WTC11 (cell line): ENCODE results near the gene MATR3. TPM values are rescaled to one million over a fixed set of nuclear protein-coding genes. Genes with fewer than 3 reads are reported as not detected.

ENCODE experiments used
- ATAC-seq: fragments of 200-7000 bp; cut with Tn5 transposase; 2 replicates; pipeline ENCODE4 v1.10.0; 2021; ENCODE audit warnings: mild to moderate bottlenecking, moderate library complexity
- CTCF ChIA-PET: fragments of 300-600 bp; sonication (Branson Sonifier 250); formaldehyde crosslinking; loops from one replicate; lab custom pipeline; 2021; ENCODE audit warnings: antibody characterized with exemption; lab: Charles Lee
- POLR2A ChIA-PET: fragments of 350-600 bp; sonication (Branson Sonifier 250); formaldehyde crosslinking; loops from one replicate; lab custom pipeline; 2021; ENCODE audit warnings: antibody characterized with exemption; lab: Charles Lee
- DNase-seq: peaks from one replicate; pipeline ENCODE4 v3.0.0; 2021; ENCODE audit warnings: low spot score
- H3K27ac Mint-ChIP-seq: 2 replicates; pipeline ENCODE4 v1.8.0; 2021; ENCODE audit warnings: mixed read lengths
- H3K27me3 Mint-ChIP-seq: 2 replicates; pipeline ENCODE4 v1.8.0; 2021; ENCODE audit warnings: low read depth, mild to moderate bottlenecking, moderate library complexity, mixed read lengths
- H3K36me3 Mint-ChIP-seq: 2 replicates; pipeline ENCODE4 v1.8.0; 2021; ENCODE audit warnings: mixed read lengths
- H3K4me1 Mint-ChIP-seq: 2 replicates; pipeline ENCODE4 v1.8.0; 2022; ENCODE audit warnings: mixed read lengths
- H3K4me3 Mint-ChIP-seq: 2 replicates; pipeline ENCODE4 v1.8.0; 2021; ENCODE audit warnings: mild to moderate bottlenecking, moderate library complexity, mixed read lengths
- H3K9me3 Mint-ChIP-seq: 2 replicates; pipeline ENCODE4 v1.8.0; 2021; ENCODE audit warnings: mixed read lengths
- ESRRA ChIP-seq: sonication (generic); formaldehyde crosslinking; IDR thresholded peaks from 2 replicates; pipeline ENCODE4 v1.8.1; 2022; ENCODE audit warnings: mild to moderate bottlenecking, missing genetic modification reagents, borderline replicate concordance
- HMGA2 ChIP-seq: fragments of 250-450 bp; sonication (Bioruptor Pico); IDR thresholded peaks from 2 replicates; pipeline ENCODE4 v1.4.0; 2021; ENCODE audit warnings: mild to moderate bottlenecking, moderate library complexity
- IRF2 ChIP-seq: sonication (generic); formaldehyde crosslinking; IDR thresholded peaks from 2 replicates; pipeline ENCODE4 v1.8.0; 2022; ENCODE audit warnings: low read depth, missing genetic modification reagents, borderline replicate concordance
- MXD4 ChIP-seq: fragments of 250-450 bp; sonication (Bioruptor Pico); IDR thresholded peaks from 2 replicates; pipeline ENCODE4 v1.8.0; 2021; ENCODE audit warnings: mild to moderate bottlenecking, moderate library complexity, borderline replicate concordance
- MYBL2 ChIP-seq: sonication (generic); formaldehyde crosslinking; IDR thresholded peaks from 2 replicates; pipeline ENCODE4 v1.8.1; 2023; ENCODE audit warnings: mild to moderate bottlenecking, moderate library complexity, missing genetic modification reagents
- SP1 ChIP-seq: sonication (generic); formaldehyde crosslinking; conservative IDR thresholded peaks from 2 replicates; pipeline ENCODE4 v1.8.1; 2022; ENCODE audit warnings: missing genetic modification reagents
- TEAD4 ChIP-seq: sonication (generic); formaldehyde crosslinking; IDR thresholded peaks from 2 replicates; pipeline ENCODE4 v1.8.0; 2022; ENCODE audit warnings: mild to moderate bottlenecking, missing genetic modification reagents
- ZNF671 ChIP-seq: fragments of 250-450 bp; sonication (Bioruptor Pico); IDR thresholded peaks from 2 replicates; pipeline ENCODE4 v1.8.0; 2021; ENCODE audit warnings: mild to moderate bottlenecking
- total RNA-seq: library from RNA; stranded (reverse); gene quantifications from 3 replicates; pipeline ENCODE4 v1.2.3, GENCODE V29; 2021
- TF ChIP-seq, protein P1 (sequence below): sonication (generic); formaldehyde crosslinking; IDR thresholded peaks from 2 replicates; pipeline ENCODE4 v1.8.0; 2023; ENCODE audit warnings: mild to moderate bottlenecking, missing genetic modification reagents
- TF ChIP-seq, protein P2 (sequence below): fragments of 250-450 bp; sonication (Bioruptor Pico); IDR thresholded peaks from 2 replicates; pipeline ENCODE4 v1.9.0; 2021; ENCODE audit warnings: mild to moderate bottlenecking
- TF ChIP-seq, protein P3 (sequence below): fragments of 250-450 bp; sonication (Bioruptor Pico); IDR thresholded peaks from 2 replicates; pipeline ENCODE4 v1.9.0; 2021; ENCODE audit warnings: mild to moderate bottlenecking, borderline replicate concordance
- TF ChIP-seq, protein P4 (sequence below): fragments of 250-450 bp; sonication (Bioruptor Pico); conservative IDR thresholded peaks from 2 replicates; pipeline ENCODE4 v1.9.0; 2021; ENCODE audit warnings: mild to moderate bottlenecking
- TF ChIP-seq, protein P5 (sequence below): sonication (generic); formaldehyde crosslinking; IDR thresholded peaks from 2 replicates; pipeline ENCODE4 v1.8.1; 2022; ENCODE audit warnings: mild to moderate bottlenecking, moderate library complexity, missing genetic modification reagents
- TF ChIP-seq, protein P6 (sequence below): fragments of 250-450 bp; sonication (Bioruptor Pico); IDR thresholded peaks from 2 replicates; pipeline ENCODE4 v1.9.0; 2021; ENCODE audit warnings: mild to moderate bottlenecking
- TF ChIP-seq, protein P7 (sequence below): fragments of 250-450 bp; sonication (Bioruptor Pico); IDR thresholded peaks from 2 replicates; pipeline ENCODE4 v1.8.0; 2021; ENCODE audit warnings: mild to moderate bottlenecking

MATR3 gene
- total RNA-seq, 1 experiment from 2014 or later, result 290 TPM

DNA sequence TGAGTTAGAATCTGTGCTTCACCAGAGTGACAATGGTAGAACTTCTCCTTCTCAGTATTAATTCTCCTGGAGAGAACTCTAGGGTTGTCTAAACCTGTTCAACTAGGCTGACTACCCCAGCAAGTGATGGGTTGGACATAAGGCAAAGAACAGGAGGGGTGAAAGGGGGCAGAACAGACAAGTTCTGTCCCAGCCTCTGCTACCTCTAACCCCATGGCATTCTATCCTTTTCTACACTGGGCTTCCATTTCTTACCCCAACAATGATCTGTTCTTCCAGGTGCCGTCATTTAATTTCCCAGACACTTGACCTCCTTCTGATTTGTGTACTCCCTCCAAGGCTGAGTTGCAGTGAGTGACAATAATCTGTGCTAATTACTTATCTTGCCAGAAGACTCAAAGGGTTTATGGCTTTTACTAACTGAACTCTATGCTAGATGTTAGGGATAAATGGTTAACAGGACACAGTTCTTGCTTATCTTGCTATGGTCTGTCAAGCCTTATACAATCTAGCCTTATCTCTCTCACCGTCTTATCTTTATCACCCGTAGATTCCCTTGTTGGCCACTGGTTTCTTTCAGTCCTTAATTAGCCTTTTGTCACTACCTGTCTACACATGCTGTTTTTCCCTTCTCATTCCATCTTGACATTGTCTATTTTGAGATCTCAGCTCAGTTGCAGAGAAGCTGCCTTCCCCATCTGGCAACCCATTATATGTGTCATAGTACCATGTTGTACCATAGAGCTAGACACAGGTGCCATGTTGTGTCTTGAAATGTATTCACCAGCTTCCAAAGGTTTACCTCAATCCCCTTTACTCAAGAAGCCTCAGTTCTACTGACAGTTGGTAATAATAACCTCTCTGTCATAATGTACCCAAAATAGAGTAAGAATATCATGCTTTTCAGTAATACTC, 10.0 kb upstream of the MATR3 start (continued):
- TF ChIP-seq, protein P1, sequence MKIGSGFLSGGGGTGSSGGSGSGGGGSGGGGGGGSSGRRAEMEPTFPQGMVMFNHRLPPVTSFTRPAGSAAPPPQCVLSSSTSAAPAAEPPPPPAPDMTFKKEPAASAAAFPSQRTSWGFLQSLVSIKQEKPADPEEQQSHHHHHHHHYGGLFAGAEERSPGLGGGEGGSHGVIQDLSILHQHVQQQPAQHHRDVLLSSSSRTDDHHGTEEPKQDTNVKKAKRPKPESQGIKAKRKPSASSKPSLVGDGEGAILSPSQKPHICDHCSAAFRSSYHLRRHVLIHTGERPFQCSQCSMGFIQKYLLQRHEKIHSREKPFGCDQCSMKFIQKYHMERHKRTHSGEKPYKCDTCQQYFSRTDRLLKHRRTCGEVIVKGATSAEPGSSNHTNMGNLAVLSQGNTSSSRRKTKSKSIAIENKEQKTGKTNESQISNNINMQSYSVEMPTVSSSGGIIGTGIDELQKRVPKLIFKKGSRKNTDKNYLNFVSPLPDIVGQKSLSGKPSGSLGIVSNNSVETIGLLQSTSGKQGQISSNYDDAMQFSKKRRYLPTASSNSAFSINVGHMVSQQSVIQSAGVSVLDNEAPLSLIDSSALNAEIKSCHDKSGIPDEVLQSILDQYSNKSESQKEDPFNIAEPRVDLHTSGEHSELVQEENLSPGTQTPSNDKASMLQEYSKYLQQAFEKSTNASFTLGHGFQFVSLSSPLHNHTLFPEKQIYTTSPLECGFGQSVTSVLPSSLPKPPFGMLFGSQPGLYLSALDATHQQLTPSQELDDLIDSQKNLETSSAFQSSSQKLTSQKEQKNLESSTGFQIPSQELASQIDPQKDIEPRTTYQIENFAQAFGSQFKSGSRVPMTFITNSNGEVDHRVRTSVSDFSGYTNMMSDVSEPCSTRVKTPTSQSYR (CRISPR knock-in tag), result no peak
- TF ChIP-seq MXD4 (CRISPR knock-in tag) (no peak), TEAD4 (no peak), ZNF671 (0 out of 2 replicates have a peak, but pooled peaks have one; percentile 20), ESRRA (CRISPR knock-in tag) (no peak), SP1 (CRISPR knock-in tag) (0 out of 2 replicates have a peak, but pooled peaks have one; percentile 8), MYBL2 (CRISPR knock-in tag) (peak; percentile 27; the same call in 1 of the 2 replicates)
- TF ChIP-seq, protein P2, sequence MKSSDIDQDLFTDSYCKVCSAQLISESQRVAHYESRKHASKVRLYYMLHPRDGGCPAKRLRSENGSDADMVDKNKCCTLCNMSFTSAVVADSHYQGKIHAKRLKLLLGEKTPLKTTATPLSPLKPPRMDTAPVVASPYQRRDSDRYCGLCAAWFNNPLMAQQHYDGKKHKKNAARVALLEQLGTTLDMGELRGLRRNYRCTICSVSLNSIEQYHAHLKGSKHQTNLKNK (CRISPR knock-in tag), result no peak
- TF ChIP-seq, protein P3, sequence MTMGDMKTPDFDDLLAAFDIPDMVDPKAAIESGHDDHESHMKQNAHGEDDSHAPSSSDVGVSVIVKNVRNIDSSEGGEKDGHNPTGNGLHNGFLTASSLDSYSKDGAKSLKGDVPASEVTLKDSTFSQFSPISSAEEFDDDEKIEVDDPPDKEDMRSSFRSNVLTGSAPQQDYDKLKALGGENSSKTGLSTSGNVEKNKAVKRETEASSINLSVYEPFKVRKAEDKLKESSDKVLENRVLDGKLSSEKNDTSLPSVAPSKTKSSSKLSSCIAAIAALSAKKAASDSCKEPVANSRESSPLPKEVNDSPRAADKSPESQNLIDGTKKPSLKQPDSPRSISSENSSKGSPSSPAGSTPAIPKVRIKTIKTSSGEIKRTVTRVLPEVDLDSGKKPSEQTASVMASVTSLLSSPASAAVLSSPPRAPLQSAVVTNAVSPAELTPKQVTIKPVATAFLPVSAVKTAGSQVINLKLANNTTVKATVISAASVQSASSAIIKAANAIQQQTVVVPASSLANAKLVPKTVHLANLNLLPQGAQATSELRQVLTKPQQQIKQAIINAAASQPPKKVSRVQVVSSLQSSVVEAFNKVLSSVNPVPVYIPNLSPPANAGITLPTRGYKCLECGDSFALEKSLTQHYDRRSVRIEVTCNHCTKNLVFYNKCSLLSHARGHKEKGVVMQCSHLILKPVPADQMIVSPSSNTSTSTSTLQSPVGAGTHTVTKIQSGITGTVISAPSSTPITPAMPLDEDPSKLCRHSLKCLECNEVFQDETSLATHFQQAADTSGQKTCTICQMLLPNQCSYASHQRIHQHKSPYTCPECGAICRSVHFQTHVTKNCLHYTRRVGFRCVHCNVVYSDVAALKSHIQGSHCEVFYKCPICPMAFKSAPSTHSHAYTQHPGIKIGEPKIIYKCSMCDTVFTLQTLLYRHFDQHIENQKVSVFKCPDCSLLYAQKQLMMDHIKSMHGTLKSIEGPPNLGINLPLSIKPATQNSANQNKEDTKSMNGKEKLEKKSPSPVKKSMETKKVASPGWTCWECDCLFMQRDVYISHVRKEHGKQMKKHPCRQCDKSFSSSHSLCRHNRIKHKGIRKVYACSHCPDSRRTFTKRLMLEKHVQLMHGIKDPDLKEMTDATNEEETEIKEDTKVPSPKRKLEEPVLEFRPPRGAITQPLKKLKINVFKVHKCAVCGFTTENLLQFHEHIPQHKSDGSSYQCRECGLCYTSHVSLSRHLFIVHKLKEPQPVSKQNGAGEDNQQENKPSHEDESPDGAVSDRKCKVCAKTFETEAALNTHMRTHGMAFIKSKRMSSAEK, result peak; percentile 49; the same call in 1 of the 2 replicates
- TF ChIP-seq, protein P4, sequence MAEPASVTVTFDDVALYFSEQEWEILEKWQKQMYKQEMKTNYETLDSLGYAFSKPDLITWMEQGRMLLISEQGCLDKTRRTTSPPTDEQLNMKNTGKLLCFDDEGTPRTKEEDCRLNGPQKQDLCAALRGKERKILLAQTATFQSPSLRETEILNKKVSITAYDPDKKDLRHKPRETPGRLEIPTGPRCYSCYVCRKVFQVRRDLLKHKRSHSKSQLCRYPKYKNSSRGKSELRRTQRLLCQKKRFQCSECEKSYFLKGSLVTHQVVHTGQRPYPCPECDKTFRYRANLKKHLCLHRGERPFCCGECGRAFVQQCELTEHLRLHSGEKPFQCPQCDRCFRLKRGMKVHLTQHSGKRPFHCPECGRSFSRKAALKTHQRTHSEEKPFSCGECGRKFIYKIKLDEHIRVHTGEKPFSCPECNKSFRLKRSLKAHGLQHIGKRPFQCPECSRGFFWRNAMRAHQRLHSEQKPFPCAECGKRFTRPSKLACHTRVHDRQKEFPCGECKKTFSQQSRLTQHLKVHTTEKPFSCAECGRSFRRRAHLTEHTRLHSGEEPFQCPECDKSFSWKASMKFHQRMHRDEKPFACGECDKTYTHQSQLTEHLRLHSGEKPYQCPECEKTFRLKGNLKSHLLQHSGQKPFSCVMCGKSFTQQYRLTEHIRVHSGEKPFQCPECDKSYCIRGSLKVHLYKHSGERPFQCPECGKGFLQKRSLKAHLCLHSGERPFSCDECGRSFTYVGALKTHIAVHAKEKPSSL (CRISPR knock-in tag), result no peak; the same call in 1 of the 2 replicates
- TF ChIP-seq, protein P5, sequence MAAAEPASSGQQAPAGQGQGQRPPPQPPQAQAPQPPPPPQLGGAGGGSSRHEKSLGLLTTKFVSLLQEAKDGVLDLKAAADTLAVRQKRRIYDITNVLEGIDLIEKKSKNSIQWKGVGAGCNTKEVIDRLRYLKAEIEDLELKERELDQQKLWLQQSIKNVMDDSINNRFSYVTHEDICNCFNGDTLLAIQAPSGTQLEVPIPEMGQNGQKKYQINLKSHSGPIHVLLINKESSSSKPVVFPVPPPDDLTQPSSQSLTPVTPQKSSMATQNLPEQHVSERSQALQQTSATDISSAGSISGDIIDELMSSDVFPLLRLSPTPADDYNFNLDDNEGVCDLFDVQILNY, result no peak

DNA sequence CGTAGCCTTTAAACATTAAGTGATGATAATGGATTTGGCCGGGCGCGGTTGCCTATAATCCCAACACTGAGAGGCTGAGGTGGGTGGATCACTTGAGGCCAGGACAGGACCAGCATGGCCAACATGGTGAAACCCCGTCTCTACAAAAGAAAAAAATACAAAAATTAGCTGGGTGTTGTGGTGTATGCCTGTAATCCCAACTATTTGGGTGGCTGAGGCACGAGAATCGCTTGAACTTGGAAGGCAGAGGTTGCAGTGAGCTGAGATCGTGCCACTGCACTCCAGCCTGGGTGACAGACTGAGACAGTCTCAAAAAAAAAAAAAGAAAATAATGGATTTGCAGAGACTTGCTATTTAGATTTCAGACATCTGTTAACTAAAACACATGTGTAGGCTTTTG, 9.2 kb upstream of the MATR3 start:
- ATAC-seq (no peak), DNase-seq (no peak)
- no peaks in the 10 kb centered on the region for H3K9me3 Mint-ChIP-seq
- ChIA-PET POLR2A (interaction anchor here (0.7 to 2.0 kb wide), 2 partner anchors 9 to 820 kb away, joined by 5 to 7 read pairs; partner anchors contain the start of gene MATR3), CTCF (no interaction called here)
- H3K4me1 Mint-ChIP-seq, result peaks cover 9% of the 10 kb centered on the region; the same call in 1 of the 2 replicates
- no peak overlapping the region for H3K4me3 Mint-ChIP-seq
- TF ChIP-seq IRF2, result no peak
- TF ChIP-seq, protein P6, sequence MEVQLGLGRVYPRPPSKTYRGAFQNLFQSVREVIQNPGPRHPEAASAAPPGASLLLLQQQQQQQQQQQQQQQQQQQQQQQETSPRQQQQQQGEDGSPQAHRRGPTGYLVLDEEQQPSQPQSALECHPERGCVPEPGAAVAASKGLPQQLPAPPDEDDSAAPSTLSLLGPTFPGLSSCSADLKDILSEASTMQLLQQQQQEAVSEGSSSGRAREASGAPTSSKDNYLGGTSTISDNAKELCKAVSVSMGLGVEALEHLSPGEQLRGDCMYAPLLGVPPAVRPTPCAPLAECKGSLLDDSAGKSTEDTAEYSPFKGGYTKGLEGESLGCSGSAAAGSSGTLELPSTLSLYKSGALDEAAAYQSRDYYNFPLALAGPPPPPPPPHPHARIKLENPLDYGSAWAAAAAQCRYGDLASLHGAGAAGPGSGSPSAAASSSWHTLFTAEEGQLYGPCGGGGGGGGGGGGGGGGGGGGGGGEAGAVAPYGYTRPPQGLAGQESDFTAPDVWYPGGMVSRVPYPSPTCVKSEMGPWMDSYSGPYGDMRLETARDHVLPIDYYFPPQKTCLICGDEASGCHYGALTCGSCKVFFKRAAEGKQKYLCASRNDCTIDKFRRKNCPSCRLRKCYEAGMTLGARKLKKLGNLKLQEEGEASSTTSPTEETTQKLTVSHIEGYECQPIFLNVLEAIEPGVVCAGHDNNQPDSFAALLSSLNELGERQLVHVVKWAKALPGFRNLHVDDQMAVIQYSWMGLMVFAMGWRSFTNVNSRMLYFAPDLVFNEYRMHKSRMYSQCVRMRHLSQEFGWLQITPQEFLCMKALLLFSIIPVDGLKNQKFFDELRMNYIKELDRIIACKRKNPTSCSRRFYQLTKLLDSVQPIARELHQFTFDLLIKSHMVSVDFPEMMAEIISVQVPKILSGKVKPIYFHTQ (CRISPR knock-in tag), result peak; percentile 51; the same call in 1 of the 2 replicates
- TF ChIP-seq, protein P7, sequence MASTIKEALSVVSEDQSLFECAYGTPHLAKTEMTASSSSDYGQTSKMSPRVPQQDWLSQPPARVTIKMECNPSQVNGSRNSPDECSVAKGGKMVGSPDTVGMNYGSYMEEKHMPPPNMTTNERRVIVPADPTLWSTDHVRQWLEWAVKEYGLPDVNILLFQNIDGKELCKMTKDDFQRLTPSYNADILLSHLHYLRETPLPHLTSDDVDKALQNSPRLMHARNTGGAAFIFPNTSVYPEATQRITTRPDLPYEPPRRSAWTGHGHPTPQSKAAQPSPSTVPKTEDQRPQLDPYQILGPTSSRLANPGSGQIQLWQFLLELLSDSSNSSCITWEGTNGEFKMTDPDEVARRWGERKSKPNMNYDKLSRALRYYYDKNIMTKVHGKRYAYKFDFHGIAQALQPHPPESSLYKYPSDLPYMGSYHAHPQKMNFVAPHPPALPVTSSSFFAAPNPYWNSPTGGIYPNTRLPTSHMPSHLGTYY, result 0 out of 2 replicates have a peak, but pooled peaks have one; percentile 28
- no peak for TF ChIP-seq HMGA2 (CRISPR knock-in tag)
- peaks cover 70% of the 10 kb centered on the region for H3K36me3 Mint-ChIP-seq
- no peak overlapping the region for H3K27ac Mint-ChIP-seq
- no peaks in the 10 kb centered on the region for H3K27me3 Mint-ChIP-seq
